B cell (primary cell): ENCODE measurements around the gene PNMA8B. TPM values are rescaled to one million over a fixed set of nuclear protein-coding genes. Genes with fewer than 3 reads are reported as not detected.

Source experiments
- ATAC-seq: fragments of 200-7000 bp; cut with Tn5 transposase; one replicate; pipeline ENCODE4 v1.10.0; 2021; ENCODE audit warnings: low read depth, mild to moderate bottlenecking, moderate number of reproducible peaks, moderate library complexity
- CTCF ChIA-PET: fragments of 350-600 bp; sonication (Branson Sonifier 250); formaldehyde crosslinking; loops from one replicate; lab custom pipeline; 2021; ENCODE audit warnings: antibody characterized with exemption, inconsistent platforms; lab: Charles Lee
- POLR2A ChIA-PET: fragments of 350-600 bp; sonication (Branson Sonifier 250); formaldehyde crosslinking; loops from one replicate; lab custom pipeline; 2021; ENCODE audit warnings: antibody characterized with exemption; lab: Charles Lee
- DNase-seq: peaks from one replicate; pipeline ENCODE4 v3.0.0; 2013
- H2AFZ ChIP-seq: 2 replicates; pipeline ENCODE4 v1.6.1; 2012; ENCODE audit warnings: mild to moderate bottlenecking, low read depth, low read length; ENCODE audit not compliant: insufficient read depth, poor library complexity, severe bottlenecking
- H3K27ac ChIP-seq, 2 donors: 1 replicate in 1 of 2; 2 replicates in 1 of 2; pipeline ENCODE4 v1.5.1; 2012 to 2013; ENCODE audit warnings: low read length in 2 of 2, mild to moderate bottlenecking in 2 of 2, moderate library complexity in 1 of 2
- H3K27me3 ChIP-seq, 4 experiments: fragments of 200-600 bp in 1 of 4; sonication (generic) in 1 of 4; replicated peaks in 1 of 4; 1 replicate in 2 of 4; 2 replicates in 2 of 4; pipeline versions ENCODE4 v1.6.1 to v1.7.0; 2013 to 2016; ENCODE audit warnings: low read length in 3 of 4, mild to moderate bottlenecking in 2 of 4, mixed read lengths in 1 of 4, moderate library complexity in 1 of 4; ENCODE audit not compliant: insufficient read depth in 4 of 4, control insufficient read depth in 3 of 4; ENCODE audit errors: control extremely low read depth in 1 of 4
- H3K36me3 ChIP-seq, 2 experiments: replicated peaks in 1 of 2; 1 replicate in 1 of 2; 2 replicates in 1 of 2; pipeline versions ENCODE4 v1.6.1 to v1.7.1; 2013; ENCODE audit warnings: low read length in 1 of 2; ENCODE audit not compliant: insufficient read depth in 2 of 2, control insufficient read depth in 1 of 2; ENCODE audit errors: control extremely low read depth in 1 of 2, extremely low read depth in 1 of 2
- H3K4me1 ChIP-seq, 2 donors: fragments of 200-600 bp in 1 of 2; sonication (generic) in 1 of 2; 1 replicate in 1 of 2; 2 replicates in 1 of 2; pipeline versions ENCODE4 v1.5.1 to v1.6.1; 2013 to 2017; ENCODE audit warnings: low read length in 2 of 2; ENCODE audit not compliant: control insufficient read depth in 2 of 2, insufficient read depth in 2 of 2
- H3K4me2 ChIP-seq: replicated peaks from 2 replicates; pipeline ENCODE3; 2012; ENCODE audit warnings: mild to moderate bottlenecking, low read depth, low read length; ENCODE audit not compliant: poor library complexity, severe bottlenecking
- H3K4me3 ChIP-seq, 5 experiments: fragments of 200-600 bp in 1 of 5; sonication (generic) in 1 of 5; 1 replicate in 3 of 5; 2 replicates in 2 of 5; pipeline versions ENCODE4 v1.5.1 to v1.7.0; 2011 to 2016; ENCODE audit warnings: low read length in 4 of 5, mild to moderate bottlenecking in 4 of 5, low read depth in 2 of 5, control low read depth in 1 of 5, moderate library complexity in 1 of 5; ENCODE audit not compliant: insufficient read depth in 1 of 5; ENCODE audit errors: control extremely low read depth in 1 of 5, extremely low read depth in 1 of 5
- H3K79me2 ChIP-seq: fragments of 200-600 bp; sonication (generic); one replicate; pipeline ENCODE4 v1.6.0; 2016; ENCODE audit warnings: low read length; ENCODE audit not compliant: control insufficient read depth, insufficient read depth
- H3K9ac ChIP-seq: fragments of 200-600 bp; sonication (generic); 2 replicates; pipeline ENCODE4 v1.6.1; 2017; ENCODE audit warnings: mild to moderate bottlenecking, low read length, moderate library complexity
- H3K9me3 ChIP-seq, 3 donors: one replicate each; pipeline versions ENCODE4 v1.6.1 to v1.7.1; 2013; ENCODE audit warnings: low read length in 2 of 3; ENCODE audit not compliant: control insufficient read depth in 2 of 3, insufficient read depth in 1 of 3; ENCODE audit errors: control extremely low read depth in 1 of 3
- H4K20me1 ChIP-seq: 2 replicates; pipeline ENCODE4 v1.6.0; 2012; ENCODE audit warnings: mild to moderate bottlenecking, low read length; ENCODE audit not compliant: insufficient read depth, control insufficient read depth, poor library complexity, severe bottlenecking
- H3K27ac Mint-ChIP-seq: one replicate; pipeline ENCODE4 v1.8.0; 2021; ENCODE audit warnings: mixed read lengths
- H3K27me3 Mint-ChIP-seq: one replicate; pipeline ENCODE4 v1.8.0; 2021; ENCODE audit warnings: mixed read lengths
- H3K4me1 Mint-ChIP-seq: one replicate; pipeline ENCODE4 v1.8.0; 2021; ENCODE audit warnings: mixed read lengths
- H3K4me3 Mint-ChIP-seq: one replicate; pipeline ENCODE4 v1.8.0; 2021; ENCODE audit warnings: mixed read lengths
- H3K9me3 Mint-ChIP-seq: one replicate; pipeline ENCODE4 v1.8.0; 2022; ENCODE audit warnings: mixed read lengths; ENCODE audit not compliant: insufficient read depth
- EZH2 ChIP-seq: IDR thresholded peaks from 2 replicates; pipeline ENCODE4 v1.6.1; 2012; ENCODE audit warnings: borderline replicate concordance, low read depth, mild to moderate bottlenecking, moderate library complexity, low read length; ENCODE audit not compliant: insufficient read depth, poor library complexity, severe bottlenecking
- WGBS: methylation state at CpG from one replicate; pipeline ENCODE4 v1.1.5; 2013; ENCODE audit warnings: missing lambda C conversion rate; ENCODE audit not compliant: insufficient coverage; 5-methylcytosine and 5-hydroxymethylcytosine counted together
- intact Hi-C: fragments of 100-400 bp; cut with micrococcal nuclease; formaldehyde crosslinking; loops from one replicate; pipeline ENCODE4 v1.10.0; 2022
- polyA plus RNA-seq: library from polyadenylated mRNA; depleted of rRNA; stranded (reverse); fragments of >200 nt; gene quantifications from 2 replicates; pipeline ENCODE4 v1.2.3, GENCODE V29; 2012
- total RNA-seq, 2 donors: library from RNA; stranded (reverse); fragments of 120-200 nt in 1 of 2; gene quantifications; 1 replicate in 1 of 2; 2 replicates in 1 of 2; pipeline versions ENCODE4 v1.2.3 to v1.2.4, GENCODE V29; 2013 to 2022
- TF ChIP-seq, protein P1 (sequence below): fragments of 200-600 bp; IDR thresholded peaks from one replicate; pipeline ENCODE4 v1.8.0; 2022; ENCODE audit warnings: antibody characterized with exemption, mild to moderate bottlenecking

The PNMA8B gene
- total and polyA plus RNA-seq, 2 donors (not counting 1 experiment from before 2014, with no cell fraction given): 0.10 to 0.32 TPM

DNA sequence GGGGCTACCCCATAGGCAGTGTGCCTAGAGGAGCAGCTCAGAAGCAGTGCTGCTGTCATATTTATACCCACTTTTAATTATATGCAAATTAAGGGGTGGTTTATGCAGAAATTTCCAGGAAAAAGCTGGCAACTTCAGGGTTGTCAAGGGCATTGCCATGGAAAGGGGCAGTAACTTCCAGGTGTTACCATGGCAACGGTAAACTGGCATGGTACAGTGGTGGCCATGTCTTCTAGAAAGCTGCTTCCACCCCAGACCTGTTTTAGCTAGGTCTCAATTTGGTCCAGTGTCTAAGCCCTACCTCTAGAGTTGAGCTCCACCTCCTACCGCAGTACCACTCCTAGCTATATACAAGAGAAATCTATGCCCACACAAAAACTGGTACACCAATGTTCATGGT is 35.6 kb downstream of the PNMA8B start:
- 100% methylated on average over 1 of the region's 2 CpGs for WGBS
- Histone ChIP-seq H3K4me2 (no peak overlapping the region), H3K9me3 (peaks cover 0 to 3% (median 0%) of the 10 kb centered on the region in 3 donors), H3K4me1 (no peaks in the 10 kb centered on the region), H4K20me1 (no peaks in the 10 kb centered on the region), H3K27ac (no peak overlapping the region), H3K4me3 (no peak overlapping the region), H3K79me2 (no peaks in the 10 kb centered on the region), H3K9ac (no peak overlapping the region), H2AFZ (no peak overlapping the region), H3K27me3 (peaks cover 0 to 7% (median 0%) of the 10 kb centered on the region in 4 experiments), H3K36me3 (no peaks in the 10 kb centered on the region)
- DNase-seq (no peak), ATAC-seq (no peak)
- intact Hi-C loops: no loop called here
- ChIA-PET CTCF (no interaction called here), POLR2A (no interaction called here)
- no peak overlapping the region for H3K4me3 Mint-ChIP-seq
- H3K4me1 Mint-ChIP-seq: no peaks in the 10 kb centered on the region
- TF ChIP-seq EZH2: no peak
- TF ChIP-seq, protein P1, sequence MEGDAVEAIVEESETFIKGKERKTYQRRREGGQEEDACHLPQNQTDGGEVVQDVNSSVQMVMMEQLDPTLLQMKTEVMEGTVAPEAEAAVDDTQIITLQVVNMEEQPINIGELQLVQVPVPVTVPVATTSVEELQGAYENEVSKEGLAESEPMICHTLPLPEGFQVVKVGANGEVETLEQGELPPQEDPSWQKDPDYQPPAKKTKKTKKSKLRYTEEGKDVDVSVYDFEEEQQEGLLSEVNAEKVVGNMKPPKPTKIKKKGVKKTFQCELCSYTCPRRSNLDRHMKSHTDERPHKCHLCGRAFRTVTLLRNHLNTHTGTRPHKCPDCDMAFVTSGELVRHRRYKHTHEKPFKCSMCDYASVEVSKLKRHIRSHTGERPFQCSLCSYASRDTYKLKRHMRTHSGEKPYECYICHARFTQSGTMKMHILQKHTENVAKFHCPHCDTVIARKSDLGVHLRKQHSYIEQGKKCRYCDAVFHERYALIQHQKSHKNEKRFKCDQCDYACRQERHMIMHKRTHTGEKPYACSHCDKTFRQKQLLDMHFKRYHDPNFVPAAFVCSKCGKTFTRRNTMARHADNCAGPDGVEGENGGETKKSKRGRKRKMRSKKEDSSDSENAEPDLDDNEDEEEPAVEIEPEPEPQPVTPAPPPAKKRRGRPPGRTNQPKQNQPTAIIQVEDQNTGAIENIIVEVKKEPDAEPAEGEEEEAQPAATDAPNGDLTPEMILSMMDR: no peak
- H3K27ac Mint-ChIP-seq: no peak overlapping the region
- H3K9me3 Mint-ChIP-seq: no peaks in the 10 kb centered on the region
- H3K27me3 Mint-ChIP-seq: peaks cover 17% of the 10 kb centered on the region

DNA sequence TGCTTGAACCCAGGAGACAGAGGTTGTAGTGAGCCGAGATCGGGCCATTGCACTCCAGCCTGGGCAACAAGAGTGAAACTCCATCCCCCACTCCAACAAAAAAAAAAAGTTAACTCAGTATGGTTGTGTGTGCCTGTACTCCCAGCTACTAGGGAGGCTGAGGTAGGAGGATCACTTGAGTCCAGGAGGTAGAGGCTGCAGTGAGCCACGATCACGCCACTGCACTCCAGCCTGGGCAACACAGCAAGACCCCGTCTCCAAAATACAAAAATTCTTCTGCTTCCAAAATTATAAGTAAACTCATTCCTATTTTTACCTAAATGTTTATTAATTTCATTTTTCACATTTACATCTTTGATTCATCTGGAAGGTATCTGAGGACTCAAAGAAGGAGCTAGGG is 38.7 kb downstream of the PNMA8B start:
- no peak for TF ChIP-seq EZH2
- TF ChIP-seq, protein P1: no peak
- Mint-ChIP-seq H3K9me3 (no peaks in the 10 kb centered on the region), H3K27ac (no peak overlapping the region), H3K27me3 (peaks cover 17% of the 10 kb centered on the region), H3K4me1 (no peaks in the 10 kb centered on the region), H3K4me3 (no peak overlapping the region)
- no peak overlapping the region for H2AFZ ChIP-seq
- H3K4me2 ChIP-seq: no peak overlapping the region
- WGBS: no CpG with 5 or more reads among the region's 5 CpGs
- ChIA-PET POLR2A (interaction anchor here (0.6 kb wide), 1 partner anchor 85 kb away, joined by 4 read pairs; no protein-coding TSS in a partner anchor), CTCF (interaction anchor here (1.3 kb wide), 1 partner anchor 86 kb away, joined by 3 read pairs; no protein-coding TSS in a partner anchor)
- intact Hi-C loops: no loop called here
- H3K36me3 ChIP-seq: no peaks in the 10 kb centered on the region
- ATAC-seq (no peak), DNase-seq (no peak)
- no peak overlapping the region for H3K4me3 ChIP-seq
- H3K9me3 ChIP-seq: peaks cover 0 to 3% (median 0%) of the 10 kb centered on the region in 3 donors
- H3K27me3 ChIP-seq: peaks cover 0 to 4% (median 0%) of the 10 kb centered on the region in 4 experiments
- no peak overlapping the region for H3K9ac ChIP-seq
- no peaks in the 10 kb centered on the region for H3K4me1 ChIP-seq
- H3K27ac ChIP-seq: no peak overlapping the region
- H3K79me2 ChIP-seq: no peaks in the 10 kb centered on the region
- no peaks in the 10 kb centered on the region for H4K20me1 ChIP-seq
